Kasumi-1 (cell line): Measurements from ENCODE around the gene CALU.

Experiments
- DNase-seq, 2 experiments: peaks; one replicate each; lab custom pipeline; 2025; lab: John Stamatoyannopoulos, UW

CALU gene

DNA sequence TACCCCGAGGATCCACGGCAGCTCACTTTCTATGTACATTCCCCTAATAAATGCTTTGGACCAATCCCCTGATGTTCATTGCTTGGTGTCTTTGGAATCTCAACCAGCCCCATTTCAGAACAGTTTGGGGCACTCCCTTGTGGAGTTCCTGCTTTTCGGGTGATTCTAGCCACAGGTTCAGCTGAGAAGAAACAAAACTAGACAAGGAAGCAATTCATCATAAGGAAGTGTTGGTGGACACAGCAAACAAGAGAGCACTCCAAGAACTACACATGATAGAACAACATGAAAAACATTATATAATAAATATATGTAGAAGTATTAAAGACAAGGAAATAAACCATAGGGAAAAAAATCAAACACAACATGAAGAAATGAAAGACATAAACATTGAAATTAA is 46.6 kb downstream of the CALU start:
- DNase-seq: no peak

DNA sequence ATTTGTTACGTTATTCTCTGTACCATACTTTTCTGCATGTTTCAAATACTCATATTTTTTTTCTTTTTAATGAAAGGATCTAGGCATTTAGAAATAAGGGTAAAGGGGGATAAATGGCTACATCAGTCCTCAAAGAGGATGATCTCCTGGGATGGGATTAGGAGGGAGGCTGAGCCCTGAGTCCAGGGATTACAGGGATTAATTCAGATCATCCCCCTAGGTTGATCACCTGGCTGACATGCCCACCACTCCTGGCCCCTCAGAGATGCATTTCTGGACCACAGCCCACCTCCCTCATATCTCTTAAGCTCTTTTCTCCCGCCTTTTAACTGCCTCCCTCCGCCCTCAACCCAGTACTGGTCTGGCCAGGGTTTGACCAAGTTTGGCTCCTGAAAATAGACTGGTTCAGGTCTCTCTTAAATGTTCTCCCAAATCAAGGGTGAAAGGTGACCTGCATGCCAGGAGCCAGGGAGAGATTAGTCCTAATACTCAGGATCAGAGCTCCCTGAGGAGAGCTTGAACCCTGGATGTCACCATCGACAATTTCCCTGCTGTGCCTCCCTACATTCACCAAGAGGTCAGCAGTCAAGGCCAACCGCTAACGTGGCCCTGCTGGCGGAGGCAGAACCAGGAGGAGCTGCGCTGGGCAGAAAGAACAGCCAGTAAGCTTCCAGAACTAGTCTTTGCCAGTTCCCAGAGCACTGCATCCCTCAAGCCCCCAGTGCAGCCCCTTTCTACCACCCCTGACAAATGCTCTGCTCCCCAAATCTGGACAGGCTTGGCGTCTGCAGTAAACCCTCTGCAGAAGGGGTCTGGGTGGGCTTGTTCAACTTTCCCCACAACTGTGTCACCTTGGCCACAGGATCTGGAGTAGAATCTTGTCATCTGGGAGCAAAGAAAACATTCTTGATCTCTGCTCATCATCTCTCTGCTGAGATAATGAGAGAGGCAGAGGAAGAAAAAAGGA is 49.6 kb downstream of the CALU start:
- DNase-seq: no peak

DNA sequence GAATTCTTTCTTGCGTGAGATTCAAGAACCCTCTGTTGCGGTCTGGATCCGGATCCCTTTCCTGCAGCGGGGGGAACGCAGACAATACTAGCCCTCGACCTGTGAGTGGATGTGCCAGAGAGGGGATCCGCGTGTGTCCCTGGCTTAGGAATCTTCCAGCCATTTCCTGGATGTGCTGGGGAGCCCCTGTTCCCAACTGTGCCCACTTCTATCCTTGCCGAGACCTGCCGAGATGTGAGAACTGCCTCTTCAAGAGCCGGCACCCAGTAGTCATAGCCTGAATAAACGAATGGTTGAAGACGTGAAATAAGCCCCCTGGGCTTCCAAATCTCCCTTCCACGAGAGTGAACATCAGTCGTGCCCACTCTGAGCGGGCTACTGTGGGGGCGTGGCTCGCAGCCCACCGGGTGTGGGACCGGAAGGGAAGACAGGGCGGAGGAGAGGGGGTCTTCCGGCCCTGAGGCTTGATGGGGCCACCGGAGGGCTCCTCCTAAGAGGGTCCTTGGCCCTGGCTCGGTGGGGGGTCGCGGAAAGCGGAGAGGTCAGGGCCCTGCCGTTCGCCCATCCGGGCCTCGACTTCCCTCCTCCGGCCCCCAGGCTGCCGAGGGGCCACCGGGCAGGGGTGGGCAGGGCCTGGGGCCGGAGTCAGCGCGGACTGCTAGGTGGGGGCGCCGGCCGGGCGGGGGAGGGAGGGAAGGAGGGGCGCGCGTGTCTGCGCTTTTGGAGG is 51.3 kb downstream of the CALU start:
- DNase-seq: no peak

DNA sequence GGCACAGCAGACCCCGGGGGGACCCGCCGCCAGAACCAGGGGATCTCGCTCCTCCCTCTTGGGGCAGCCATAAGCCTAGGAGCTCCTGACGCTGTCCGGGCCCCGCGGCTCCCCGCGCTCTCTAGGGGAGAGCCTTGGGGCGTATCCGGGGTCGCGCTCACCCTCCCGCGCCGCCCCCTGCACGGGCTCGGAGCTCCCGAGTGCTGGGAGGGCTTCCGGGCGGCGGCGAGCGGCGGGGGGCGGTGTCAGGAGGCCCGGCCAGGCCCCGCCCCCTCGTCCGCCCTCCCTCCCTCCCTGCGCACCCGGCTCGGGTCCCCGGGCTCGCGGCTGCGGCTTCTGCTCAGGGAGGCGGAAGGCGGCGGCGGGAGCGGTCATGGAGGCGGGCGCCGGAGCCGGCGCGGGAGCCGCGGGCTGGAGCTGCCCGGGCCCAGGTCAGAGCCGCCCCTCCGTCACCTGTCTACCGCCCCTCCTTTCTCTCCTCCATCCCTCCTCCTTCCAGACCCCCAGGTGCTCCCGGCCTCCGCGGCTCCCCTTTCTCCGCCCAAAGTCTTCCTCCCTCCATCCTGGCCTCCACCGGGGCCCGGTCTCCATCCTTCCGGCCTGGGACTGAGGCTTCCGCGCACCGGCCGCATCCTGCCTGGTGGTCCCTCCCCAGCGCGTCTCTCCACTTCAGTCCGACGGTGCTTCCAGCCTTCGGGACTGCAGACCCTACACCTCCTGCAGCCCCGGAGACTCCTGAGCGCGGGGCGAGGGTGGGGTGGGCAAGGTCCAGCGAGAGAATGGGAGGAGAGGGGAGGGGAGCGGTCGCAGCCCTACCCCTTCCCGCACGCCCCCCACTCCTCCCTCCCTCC is 52.2 kb downstream of the CALU start, which contains the start of gene CCDC136:
CCDC136 (plus strand) TSS at position 848 of the 851 bp plus-strand sequence. CDS start 444 bp downstream, outside the sequence.
- peak in 1 of 2 experiments; percentile 24 for DNase-seq

DNA sequence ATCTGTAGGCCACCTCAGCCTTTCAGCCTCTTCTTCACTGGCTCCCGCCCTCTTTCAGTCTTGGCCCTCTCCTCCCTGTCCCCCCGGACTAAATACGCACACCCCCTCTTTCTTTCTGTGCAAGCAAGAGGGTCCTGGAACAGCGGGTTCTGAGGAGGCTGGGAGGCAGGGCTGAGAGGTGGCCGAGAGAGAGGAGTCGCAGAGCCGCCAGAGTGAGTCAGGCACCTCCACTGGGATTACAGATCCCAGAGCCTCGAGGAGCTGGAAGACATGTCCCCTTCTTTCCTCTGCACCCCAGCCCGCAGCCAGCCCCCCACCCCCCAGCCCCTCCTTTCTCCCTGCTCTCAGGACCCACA is 52.8 kb downstream of the CALU start:
- DNase-seq: no peak

DNA sequence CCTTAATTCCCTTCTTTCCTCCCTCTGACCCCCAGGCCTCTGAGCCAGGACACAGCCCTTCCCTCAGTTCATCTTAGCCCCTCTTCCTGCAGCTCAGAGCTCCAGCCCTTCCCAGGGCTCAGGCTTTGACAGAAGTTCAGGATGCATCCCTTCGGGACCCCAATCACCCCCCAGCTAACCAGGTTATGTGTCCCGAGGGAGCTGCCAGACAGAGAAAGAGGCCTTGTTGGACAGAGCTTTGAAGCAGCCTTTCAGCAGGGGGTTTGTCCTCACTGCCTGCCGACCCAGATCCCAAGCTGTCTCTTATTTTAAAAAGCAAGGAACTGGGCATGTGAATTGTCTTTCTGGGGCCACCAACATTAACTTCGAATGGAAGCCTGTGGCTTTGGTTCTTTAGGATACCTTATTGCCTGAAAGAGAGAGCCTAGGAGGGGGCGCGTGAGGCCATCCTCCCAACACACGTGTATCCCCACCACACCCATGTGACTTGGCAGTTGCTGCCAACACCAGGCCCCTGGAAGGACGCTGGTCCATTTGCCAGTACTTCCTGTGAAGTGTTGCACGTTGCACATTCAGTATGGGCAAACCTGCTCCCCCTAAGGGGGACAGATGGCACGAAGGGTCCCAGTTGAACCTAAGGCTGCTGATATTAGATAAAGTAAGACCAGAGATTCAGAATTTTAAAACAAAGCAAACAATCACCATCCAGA is 53.5 kb downstream of the CALU start:
- DNase-seq: no peak

DNA sequence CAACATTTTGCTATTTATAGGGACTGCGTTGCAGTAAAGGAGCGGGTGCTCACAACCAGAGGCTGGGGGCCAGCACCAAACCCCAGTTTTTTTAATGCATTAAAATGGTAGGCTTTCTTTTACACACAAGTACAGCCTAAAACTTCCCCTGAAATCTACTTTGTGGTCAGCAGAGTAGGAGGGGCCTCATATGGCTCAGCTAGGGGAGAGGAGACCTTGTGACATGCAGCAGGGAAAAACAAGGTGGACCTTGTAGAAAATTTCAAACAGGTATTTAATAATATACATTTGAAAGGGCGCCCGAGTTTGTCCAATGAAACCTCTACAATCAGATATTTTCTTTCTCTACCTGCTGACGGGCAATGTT is 54.0 kb downstream of the CALU start:
- DNase-seq: no peak

DNA sequence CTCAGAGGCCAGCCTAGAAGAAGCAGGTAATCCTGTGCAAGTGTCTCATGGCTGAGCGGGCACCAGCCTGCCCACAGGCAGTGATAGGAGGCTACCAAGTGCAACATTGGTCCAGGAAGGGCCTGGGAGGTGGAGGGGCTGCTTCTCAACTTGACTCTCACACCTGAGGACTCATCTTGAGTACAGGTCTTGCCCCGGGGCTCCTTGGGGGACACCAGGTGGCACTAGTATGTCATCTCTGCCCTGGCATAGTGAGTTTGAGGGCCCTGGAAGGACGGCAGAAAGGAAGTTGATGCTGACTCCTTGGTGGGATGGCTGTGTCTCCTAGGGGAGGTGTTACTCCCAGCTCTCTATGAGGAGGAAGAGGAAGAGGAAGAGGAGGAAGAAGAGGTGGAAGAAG is 54.9 kb downstream of the CALU start:
- DNase-seq: peak in 1 of 2 experiments; percentile 19

DNA sequence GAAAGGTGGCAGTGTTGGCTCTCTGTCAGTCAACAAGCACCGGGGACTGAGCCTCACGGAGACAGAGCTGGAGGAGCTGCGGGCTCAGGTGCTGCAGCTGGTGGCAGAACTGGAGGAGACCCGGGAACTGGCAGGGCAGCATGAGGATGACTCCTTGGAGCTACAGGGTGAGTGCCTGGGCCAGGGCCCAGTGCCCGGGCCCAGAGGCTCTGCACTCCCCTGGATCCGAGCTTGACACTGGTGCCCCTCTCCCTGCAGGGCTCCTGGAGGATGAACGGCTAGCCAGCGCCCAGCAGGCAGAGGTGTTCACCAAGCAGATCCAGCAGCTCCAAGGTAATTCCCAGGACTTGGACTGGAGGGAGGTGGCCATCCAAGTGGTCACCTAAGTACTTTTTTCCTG is 55.3 kb downstream of the CALU start:
- no peak for DNase-seq

DNA sequence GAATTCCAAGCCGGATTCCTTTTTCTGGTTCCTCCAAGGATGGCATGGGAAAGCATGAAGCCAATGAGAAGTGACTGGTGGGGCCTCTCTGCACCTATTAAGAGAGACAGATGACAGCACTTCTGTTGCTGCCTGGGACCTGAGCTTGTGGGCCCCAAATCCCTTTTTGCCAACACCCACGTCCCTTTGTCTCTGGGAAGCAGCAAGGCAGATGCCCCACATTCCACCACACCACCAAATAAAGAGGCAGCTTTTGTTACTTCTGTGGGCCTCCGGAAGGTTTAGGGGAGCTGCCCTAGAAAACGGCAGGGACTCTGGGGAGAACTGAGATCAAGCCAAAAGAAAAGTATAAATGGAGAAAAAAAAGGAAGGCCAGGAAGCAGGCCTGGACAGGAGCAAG is 56.0 kb downstream of the CALU start:
- DNase-seq: no peak

DNA sequence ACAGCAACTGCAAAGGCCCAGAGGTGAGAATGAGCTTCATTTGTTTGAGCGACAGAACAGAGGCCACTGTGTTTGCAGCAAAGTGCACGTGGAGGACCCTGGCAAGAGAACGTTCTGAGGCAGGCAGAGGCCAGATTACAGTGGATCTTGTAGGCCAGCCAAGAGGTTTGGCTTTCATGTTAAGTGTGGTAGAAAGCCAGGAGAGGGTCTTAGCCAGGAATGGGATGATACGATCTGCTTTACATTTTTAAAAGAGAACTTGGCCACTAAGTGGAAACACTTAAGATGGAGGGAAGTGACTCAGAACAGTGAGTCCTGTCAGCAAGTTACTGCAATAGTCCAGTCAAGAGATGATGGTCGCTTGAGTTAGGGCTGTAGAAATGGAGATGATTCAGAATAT is 57.2 kb downstream of the CALU start:
- no peak for DNase-seq

DNA sequence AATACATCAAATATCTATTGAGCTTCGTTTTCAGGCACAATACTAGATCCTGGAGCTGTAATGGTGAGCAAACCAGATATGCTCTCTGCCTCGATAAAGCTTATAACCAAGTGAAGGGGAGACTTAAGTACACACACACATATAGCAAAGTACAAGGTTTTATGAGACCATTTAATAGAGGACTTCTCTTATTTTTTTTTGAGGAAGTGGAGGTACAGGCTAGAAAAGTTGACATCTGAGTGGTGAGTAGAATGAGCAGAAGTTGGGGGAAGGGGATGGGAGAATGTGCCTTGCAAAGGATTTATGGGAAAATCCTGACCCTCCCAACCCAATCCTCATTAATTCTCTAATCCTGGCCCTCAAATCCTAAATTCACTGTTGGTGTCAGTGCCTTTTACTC is 60.3 kb downstream of the CALU start:
- DNase-seq: peak; percentile 53 to 63

DNA sequence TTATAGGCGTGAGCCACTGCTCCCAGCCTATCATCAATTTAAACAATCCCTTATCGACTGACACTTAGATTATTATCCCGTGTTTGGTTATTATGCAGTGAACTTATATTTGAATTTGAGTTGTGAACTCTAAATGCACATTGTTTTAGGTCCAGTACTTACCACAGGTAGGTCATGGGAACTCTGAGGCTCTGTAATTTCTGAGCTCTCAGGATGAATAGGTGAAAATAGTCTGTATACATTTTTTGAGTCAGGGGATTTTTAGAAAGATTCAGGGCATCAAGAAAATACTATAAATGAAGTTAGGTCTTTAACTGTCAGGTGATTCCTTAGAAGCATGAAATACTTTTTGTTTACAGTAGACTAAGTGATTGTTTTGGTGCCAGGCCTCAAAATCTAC is 61.4 kb downstream of the CALU start:
- no peak for DNase-seq

DNA sequence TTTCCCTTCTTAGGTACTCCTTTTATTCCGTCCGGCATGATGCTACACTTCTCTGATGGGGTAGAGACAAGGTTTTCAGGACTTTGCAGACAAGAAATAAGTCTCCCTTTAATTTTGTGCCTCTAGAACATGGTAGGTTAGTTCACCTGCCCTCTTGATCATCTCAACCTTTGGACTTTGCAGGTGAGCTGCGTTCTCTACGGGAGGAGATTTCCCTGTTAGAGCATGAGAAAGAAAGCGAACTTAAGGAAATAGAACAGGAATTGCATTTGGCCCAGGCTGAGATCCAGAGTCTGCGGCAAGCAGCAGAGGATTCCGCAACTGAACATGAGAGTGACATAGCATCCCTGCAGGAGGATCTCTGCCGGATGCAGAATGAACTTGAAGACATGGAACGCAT is 61.8 kb downstream of the CALU start:
- no peak for DNase-seq

DNA sequence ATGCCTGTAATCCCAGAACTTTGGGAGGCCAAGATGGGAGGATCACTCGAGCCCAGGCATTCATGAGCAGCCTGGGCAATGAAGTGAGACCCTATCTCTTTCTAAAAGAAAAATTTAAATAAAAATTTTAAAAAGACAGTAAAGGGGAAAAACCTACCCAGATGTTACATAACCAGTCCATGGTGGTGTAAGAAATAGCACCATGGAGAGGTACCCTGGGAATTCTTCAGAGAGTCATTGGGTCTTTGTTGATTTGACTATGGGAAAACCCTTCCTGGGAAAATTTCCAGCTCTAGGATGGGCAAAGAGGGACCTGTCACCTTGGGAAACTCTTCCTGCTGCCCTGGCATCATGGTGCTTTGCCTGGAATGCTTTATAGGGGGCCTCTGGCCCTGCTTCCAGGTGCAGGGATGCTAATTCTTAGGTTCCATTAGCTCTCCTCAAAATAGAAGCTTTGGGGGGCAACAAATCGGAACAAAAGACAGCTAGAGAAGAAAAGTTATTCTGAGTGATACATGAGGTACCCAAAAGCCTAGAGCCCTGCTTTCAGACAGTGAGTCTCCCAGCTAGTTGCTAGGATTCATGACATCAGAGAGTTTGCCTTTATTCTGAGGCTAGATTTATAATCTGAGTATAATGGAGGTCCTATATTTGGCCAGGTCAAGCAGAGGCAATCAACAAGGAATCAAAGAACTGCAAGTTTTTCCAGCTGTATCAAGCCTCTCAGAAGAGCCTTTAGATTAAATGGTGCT is 62.7 kb downstream of the CALU start:
- DNase-seq: no peak

DNA sequence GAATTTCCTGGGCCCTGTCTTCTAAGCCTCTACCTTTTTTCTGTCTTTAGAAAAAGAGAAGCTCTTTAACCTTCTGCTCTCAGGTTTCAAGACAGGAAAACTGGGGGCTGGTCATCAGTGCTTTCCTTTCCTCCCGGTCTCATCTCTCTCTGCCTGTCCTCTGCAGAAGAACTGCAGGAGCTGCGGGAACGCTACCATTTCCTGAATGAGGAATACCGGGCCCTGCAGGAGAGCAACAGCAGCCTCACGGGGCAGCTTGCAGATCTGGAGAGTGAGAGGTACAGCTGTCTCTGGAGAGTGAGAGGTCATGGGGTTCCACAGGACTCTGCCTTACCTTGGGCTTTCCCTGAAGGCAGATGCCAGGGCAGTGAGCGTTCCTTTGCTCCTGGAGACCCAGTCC is 65.3 kb downstream of the CALU start:
- no peak for DNase-seq

DNA sequence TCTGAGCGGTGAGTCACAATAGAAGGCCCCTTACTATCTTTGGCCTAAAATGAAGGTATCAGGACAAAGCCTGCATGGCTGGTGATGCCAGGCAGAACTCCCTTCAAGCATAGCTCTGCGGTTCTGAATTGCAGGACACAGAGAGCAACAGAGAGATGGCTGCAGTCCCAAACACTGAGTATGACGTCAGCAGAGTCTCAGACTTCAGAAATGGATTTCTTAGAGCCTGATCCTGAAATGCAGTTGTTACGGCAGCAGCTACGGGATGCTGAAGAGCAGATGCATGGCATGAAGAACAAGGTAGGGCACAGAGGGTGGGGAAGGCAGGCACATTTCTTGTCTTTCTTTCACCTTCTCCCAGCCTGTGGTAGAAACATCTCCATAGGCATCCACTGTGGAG is 66.1 kb downstream of the CALU start:
- DNase-seq: no peak

DNA sequence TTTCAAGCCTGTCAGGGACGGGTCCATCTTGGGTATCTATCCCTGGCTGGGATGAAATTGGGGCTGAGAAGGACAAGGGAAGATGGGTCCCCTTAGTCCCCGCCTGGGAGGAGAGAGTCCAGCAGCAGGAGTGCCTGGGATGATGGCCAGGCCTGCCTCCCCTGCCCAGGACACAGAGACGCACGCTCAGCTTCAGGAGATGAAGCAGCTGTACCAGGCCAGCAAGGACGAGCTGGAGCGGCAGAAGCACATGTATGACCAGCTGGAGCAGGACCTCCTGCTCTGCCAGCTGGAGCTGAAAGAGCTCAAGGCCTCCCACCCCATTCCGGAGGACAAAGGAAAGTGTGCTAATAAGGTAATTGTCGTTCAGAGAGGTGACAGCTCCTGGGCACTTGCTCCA is 68.0 kb downstream of the CALU start:
- no peak for DNase-seq

DNA sequence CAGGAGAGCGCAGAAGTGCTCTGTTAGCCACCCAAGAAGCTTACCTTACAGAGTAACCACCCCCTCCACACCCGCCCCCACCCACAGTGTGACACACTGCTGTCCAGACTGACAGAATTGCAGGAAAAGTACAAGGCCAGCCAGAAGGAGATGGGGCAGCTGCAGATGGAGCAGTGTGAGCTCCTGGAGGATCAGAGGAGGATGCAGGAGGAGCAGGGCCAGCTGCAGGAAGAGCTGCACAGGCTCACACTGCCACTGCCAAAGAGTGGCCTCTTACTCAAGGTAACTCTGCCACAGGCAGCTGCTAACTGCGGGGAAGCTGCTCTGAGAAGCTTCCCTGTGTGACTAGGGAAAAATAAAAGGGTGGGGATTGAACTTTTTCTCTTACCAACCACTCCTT is 70.2 kb downstream of the CALU start:
- no peak for DNase-seq

DNA sequence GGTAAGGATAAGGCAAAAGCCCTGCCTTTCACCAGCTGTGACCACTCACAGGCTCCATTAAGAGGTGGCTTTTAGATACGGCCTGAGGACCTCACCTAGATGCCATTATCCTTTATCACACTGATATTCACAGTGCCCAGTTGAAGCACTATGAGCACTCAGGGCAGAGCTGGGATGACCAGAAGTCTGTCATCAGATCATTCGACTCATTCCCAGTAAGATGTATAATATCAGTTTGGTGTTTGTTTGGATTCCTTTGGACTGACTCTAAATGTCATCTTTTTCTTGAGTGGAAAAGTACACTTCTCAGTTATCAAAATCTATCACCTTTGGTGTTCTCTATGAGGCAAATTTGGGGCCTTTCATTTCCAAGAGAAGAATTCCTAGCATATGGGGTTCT is 71.3 kb downstream of the CALU start:
- no peak for DNase-seq

DNA sequence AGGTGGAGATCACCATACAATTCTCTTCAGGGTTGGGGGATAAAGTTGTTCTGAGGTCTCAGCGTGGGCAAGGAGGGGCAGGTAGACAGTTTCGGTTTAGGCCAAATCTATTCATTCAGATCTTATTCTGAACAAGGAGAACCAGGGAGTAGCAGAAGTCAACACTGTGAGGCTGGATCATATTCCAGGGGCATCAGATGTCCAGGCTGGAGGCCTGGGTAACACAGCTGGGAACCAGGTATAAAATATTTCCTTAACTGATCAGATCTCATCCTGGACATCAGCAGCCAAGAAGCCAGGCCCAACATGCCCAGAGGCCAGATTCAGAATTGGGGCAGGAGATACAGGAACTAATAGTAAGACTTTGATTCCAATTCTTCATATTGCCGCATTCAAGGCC is 71.8 kb downstream of the CALU start:
- DNase-seq: no peak
